Measurements from ENCODE around the gene RBFOX2. TPM values are rescaled to one million over a fixed set of nuclear protein-coding genes. Genes with fewer than 3 reads are reported as not detected.

RBFOX2 gene
- total and polyA plus RNA-seq, 2 donors (not counting 1 experiment from before 2014, with no cell fraction given) = not detected

GRCh38 chr22:35923026-35923425 is 105.6 kb downstream of the RBFOX2 start:
- Histone ChIP-seq H3K9ac (ENCODE audit: low read length) (no peak overlapping the region), H3K27me3 (replicated peaks in 1 of 4; ENCODE audit: control extremely low read depth in 1 of 4, control insufficient read depth in 3 of 4, insufficient read depth in 4 of 4, low read length in 3 of 4) (peaks cover 0 to under 1% (median 0%) of the 10 kb centered on the region in 4 experiments), H4K20me1 (ENCODE audit: control insufficient read depth, insufficient read depth, low read length, poor library complexity, severe bottlenecking) (no peaks in the 10 kb centered on the region), H3K9me3 (ENCODE audit: control extremely low read depth in 1 of 3, control insufficient read depth in 2 of 3, insufficient read depth in 1 of 3, low read length in 2 of 3) (no peaks in the 10 kb centered on the region), H3K36me3 (replicated peaks in 1 of 2; ENCODE audit: control extremely low read depth in 1 of 2, control insufficient read depth in 1 of 2, extremely low read depth in 1 of 2, insufficient read depth in 2 of 2, low read length in 1 of 2) (no peaks in the 10 kb centered on the region), H3K4me1 (ENCODE audit: control insufficient read depth in 2 of 2, insufficient read depth in 2 of 2, low read length in 2 of 2) (no peaks in the 10 kb centered on the region), H3K4me3 (ENCODE audit: control extremely low read depth in 1 of 5, extremely low read depth in 1 of 5, insufficient read depth in 1 of 5, low read depth in 2 of 5, low read length in 4 of 5) (no peak overlapping the region), H3K4me2 (replicated peaks; ENCODE audit: low read depth, low read length, poor library complexity, severe bottlenecking) (no peak overlapping the region), H3K79me2 (ENCODE audit: control insufficient read depth, insufficient read depth, low read length) (no peaks in the 10 kb centered on the region), H2AFZ (ENCODE audit: insufficient read depth, low read depth, low read length, poor library complexity, severe bottlenecking) (no peak overlapping the region), H3K27ac (ENCODE audit: low read length in 2 of 2) (no peak overlapping the region)
- peaks cover 16% of the 10 kb centered on the region for H3K27me3 Mint-ChIP-seq
- ChIA-PET CTCF (no interaction called here), POLR2A (no interaction called here)
- WGBS (ENCODE audit: insufficient coverage) = 100% methylated on average over 1 of the region's 2 CpGs
- ATAC-seq (ENCODE audit: low read depth) (no peak), DNase-seq (no peak)
- H3K9me3 Mint-ChIP-seq (ENCODE audit: insufficient read depth) = no peaks in the 10 kb centered on the region
- no peak for TF ChIP-seq EZH2 (IDR thresholded peaks at IDR 0.05; ENCODE audit: borderline replicate concordance, insufficient read depth, low read depth, low read length, poor library complexity, severe bottlenecking)
- TF ChIP-seq CTCF (IDR thresholded peaks at IDR 0.05) = no peak
- no peak overlapping the region for H3K4me3 Mint-ChIP-seq
- H3K4me1 Mint-ChIP-seq = no peaks in the 10 kb centered on the region
- H3K27ac Mint-ChIP-seq = no peak overlapping the region
- intact Hi-C loops (cut with micrococcal nuclease) = no loop called here

GRCh38 chr22:35921777-35922176 is 106.8 kb downstream of the RBFOX2 start:
- H3K79me2 ChIP-seq (ENCODE audit: control insufficient read depth, insufficient read depth, low read length) = no peaks in the 10 kb centered on the region
- Mint-ChIP-seq H3K9me3 (ENCODE audit: insufficient read depth) (no peaks in the 10 kb centered on the region), H3K27ac (no peak overlapping the region), H3K4me1 (no peaks in the 10 kb centered on the region), H3K27me3 (peaks cover 24% of the 10 kb centered on the region), H3K4me3 (no peak overlapping the region)
- no peak overlapping the region for H3K9ac ChIP-seq (ENCODE audit: low read length)
- no peaks in the 10 kb centered on the region for H3K36me3 ChIP-seq (replicated peaks in 1 of 2; ENCODE audit: control extremely low read depth in 1 of 2, control insufficient read depth in 1 of 2, extremely low read depth in 1 of 2, insufficient read depth in 2 of 2, low read length in 1 of 2)
- POLR2A ChIA-PET = no interaction called here
- H3K4me1 ChIP-seq (ENCODE audit: control insufficient read depth in 2 of 2, insufficient read depth in 2 of 2, low read length in 2 of 2) = no peaks in the 10 kb centered on the region
- CTCF ChIA-PET = interaction anchor here (1.3 kb wide), 1 partner anchor 491 kb away, joined by 4 read pairs; no protein-coding TSS in a partner anchor
- no peak overlapping the region for H2AFZ ChIP-seq (ENCODE audit: insufficient read depth, low read depth, low read length, poor library complexity, severe bottlenecking)
- H4K20me1 ChIP-seq (ENCODE audit: control insufficient read depth, insufficient read depth, low read length, poor library complexity, severe bottlenecking) = no peaks in the 10 kb centered on the region
- peak; percentile 15 for DNase-seq
- no peak for TF ChIP-seq CTCF (IDR thresholded peaks at IDR 0.05)
- TF ChIP-seq EZH2 (IDR thresholded peaks at IDR 0.05; ENCODE audit: borderline replicate concordance, insufficient read depth, low read depth, low read length, poor library complexity, severe bottlenecking) = no peak
- no peak for ATAC-seq (ENCODE audit: low read depth)
- no peak overlapping the region for H3K4me2 ChIP-seq (replicated peaks; ENCODE audit: low read depth, low read length, poor library complexity, severe bottlenecking)
- H3K27ac ChIP-seq (ENCODE audit: low read length in 2 of 2) = no peak overlapping the region
- no peaks in the 10 kb centered on the region for H3K9me3 ChIP-seq (ENCODE audit: control extremely low read depth in 1 of 3, control insufficient read depth in 2 of 3, insufficient read depth in 1 of 3, low read length in 2 of 3)
- no peak overlapping the region for H3K4me3 ChIP-seq (ENCODE audit: control extremely low read depth in 1 of 5, extremely low read depth in 1 of 5, insufficient read depth in 1 of 5, low read depth in 2 of 5, low read length in 4 of 5)
- H3K27me3 ChIP-seq (replicated peaks in 1 of 4; ENCODE audit: control extremely low read depth in 1 of 4, control insufficient read depth in 3 of 4, insufficient read depth in 4 of 4, low read length in 3 of 4) = peaks cover 0 to 2% (median 0%) of the 10 kb centered on the region in 4 experiments
- intact Hi-C loops (cut with micrococcal nuclease) = no loop called here

Measured in B cell (primary cell).